Activated naive CD8-positive, alpha-beta T cell (primary cell): Measurements from ENCODE around the gene LMF1.
A peak's percentile ranks its signal among the peaks of the same experiment; 100 is the strongest.

Source experiments
- H3K27ac Mint-ChIP-seq: one replicate; pipeline ENCODE4 v1.8.0; 2021; ENCODE audit warnings: mixed read lengths
- H3K27me3 Mint-ChIP-seq: one replicate; pipeline ENCODE4 v1.8.0; 2021; ENCODE audit warnings: mixed read lengths
- H3K36me3 Mint-ChIP-seq: one replicate; pipeline ENCODE4 v1.8.0; 2021; ENCODE audit warnings: mixed read lengths
- H3K4me1 Mint-ChIP-seq: one replicate; pipeline ENCODE4 v1.8.0; 2021; ENCODE audit warnings: low read depth, mixed read lengths
- H3K4me3 Mint-ChIP-seq: one replicate; pipeline ENCODE4 v1.8.0; 2021; ENCODE audit warnings: mild to moderate bottlenecking, mixed read lengths
- H3K9me3 Mint-ChIP-seq: one replicate; pipeline ENCODE4 v1.8.0; 2021; ENCODE audit warnings: low read depth, mixed read lengths

The LMF1 gene

GRCh38 chr16:1008085-1008484 lies 37.3 kb upstream of the LMF1 start:
- Mint-ChIP-seq H3K9me3 (no peaks in the 10 kb centered on the region), H3K4me3 (no peak overlapping the region), H3K4me1 (peaks cover 29% of the 10 kb centered on the region), H3K36me3 (no peaks in the 10 kb centered on the region), H3K27ac (no peak overlapping the region), H3K27me3 (no peaks in the 10 kb centered on the region)

- Mint-ChIP-seq H3K9me3 (no peaks in the 10 kb centered on the region), H3K36me3 (no peaks in the 10 kb centered on the region), H3K27ac (no peak overlapping the region), H3K4me3 (no peak overlapping the region), H3K27me3 (no peaks in the 10 kb centered on the region), H3K4me1 (peaks cover 36% of the 10 kb centered on the region)
Observed at GRCh38 chr16:1007284-1007850, 36.6 kb upstream of the LMF1 start.

- Mint-ChIP-seq H3K9me3 (no peaks in the 10 kb centered on the region), H3K27me3 (no peaks in the 10 kb centered on the region), H3K4me3 (no peak overlapping the region), H3K4me1 (peaks cover 39% of the 10 kb centered on the region), H3K36me3 (no peaks in the 10 kb centered on the region), H3K27ac (no peak overlapping the region)
Observed at GRCh38 chr16:1006781-1007180, 36.0 kb upstream of the LMF1 start.

GRCh38 chr16:1005286-1005685 lies 34.5 kb upstream of the LMF1 start:
- peaks cover 43% of the 10 kb centered on the region for H3K4me1 Mint-ChIP-seq
- H3K36me3 Mint-ChIP-seq: no peaks in the 10 kb centered on the region
- no peak overlapping the region for H3K4me3 Mint-ChIP-seq
- no peaks in the 10 kb centered on the region for H3K27me3 Mint-ChIP-seq
- peak overlapping the region; percentile 16 for H3K27ac Mint-ChIP-seq
- no peaks in the 10 kb centered on the region for H3K9me3 Mint-ChIP-seq

GRCh38 chr16:1003391-1004347 lies 32.9 kb upstream of the LMF1 start:
- Mint-ChIP-seq H3K36me3 (no peaks in the 10 kb centered on the region), H3K27me3 (no peaks in the 10 kb centered on the region), H3K4me1 (peaks cover 45% of the 10 kb centered on the region), H3K4me3 (peak overlapping the region; percentile 77), H3K9me3 (no peaks in the 10 kb centered on the region), H3K27ac (peak overlapping the region; percentile 88)

- H3K27ac Mint-ChIP-seq: peak overlapping the region; percentile 75
- H3K27me3 Mint-ChIP-seq: no peaks in the 10 kb centered on the region
- no peaks in the 10 kb centered on the region for H3K36me3 Mint-ChIP-seq
Observed at GRCh38 chr16:1002399-1003166, 31.8 kb upstream of the LMF1 start.

GRCh38 chr16:1001096-1001495 lies 30.3 kb upstream of the LMF1 start:
- no peaks in the 10 kb centered on the region for H3K9me3 Mint-ChIP-seq
- no peaks in the 10 kb centered on the region for H3K36me3 Mint-ChIP-seq
- H3K27me3 Mint-ChIP-seq: no peaks in the 10 kb centered on the region
- peaks cover 58% of the 10 kb centered on the region for H3K4me1 Mint-ChIP-seq
- H3K4me3 Mint-ChIP-seq: no peak overlapping the region
- no peak overlapping the region for H3K27ac Mint-ChIP-seq

More at GRCh38 chr16:1002399-1003166, 31.8 kb upstream of the LMF1 start:
- no peaks in the 10 kb centered on the region for H3K9me3 Mint-ChIP-seq
- peak overlapping the region; percentile 32 for H3K4me3 Mint-ChIP-seq
- H3K4me1 Mint-ChIP-seq: peaks cover 53% of the 10 kb centered on the region

- Mint-ChIP-seq H3K4me3 (no peak overlapping the region), H3K36me3 (no peaks in the 10 kb centered on the region)
Observed at GRCh38 chr16:1000608-1001007, 29.8 kb upstream of the LMF1 start.

GRCh38 chr16:999677-1000076 lies 28.9 kb upstream of the LMF1 start:
- H3K4me1 Mint-ChIP-seq: peaks cover 57% of the 10 kb centered on the region
- no peak overlapping the region for H3K27ac Mint-ChIP-seq
- no peak overlapping the region for H3K4me3 Mint-ChIP-seq
- H3K36me3 Mint-ChIP-seq: peaks cover 3% of the 10 kb centered on the region
- H3K9me3 Mint-ChIP-seq: peaks cover 4% of the 10 kb centered on the region
- no peaks in the 10 kb centered on the region for H3K27me3 Mint-ChIP-seq

More at GRCh38 chr16:1000608-1001007, 29.8 kb upstream of the LMF1 start:
- peaks cover 58% of the 10 kb centered on the region for H3K4me1 Mint-ChIP-seq
- H3K27ac Mint-ChIP-seq: no peak overlapping the region
- no peaks in the 10 kb centered on the region for H3K27me3 Mint-ChIP-seq
- no peaks in the 10 kb centered on the region for H3K9me3 Mint-ChIP-seq

- no peak overlapping the region for H3K27ac Mint-ChIP-seq
- peak overlapping the region; percentile 23 for H3K4me3 Mint-ChIP-seq
- peaks cover 49% of the 10 kb centered on the region for H3K4me1 Mint-ChIP-seq
- peaks cover 3% of the 10 kb centered on the region for H3K36me3 Mint-ChIP-seq
- peaks cover 4% of the 10 kb centered on the region for H3K9me3 Mint-ChIP-seq
- no peaks in the 10 kb centered on the region for H3K27me3 Mint-ChIP-seq
Observed at GRCh38 chr16:998615-999014, 27.8 kb upstream of the LMF1 start.

GRCh38 chr16:998211-998610 lies 27.4 kb upstream of the LMF1 start:
- Mint-ChIP-seq H3K27me3 (no peaks in the 10 kb centered on the region), H3K9me3 (peaks cover 4% of the 10 kb centered on the region), H3K27ac (peak overlapping the region; percentile 54), H3K36me3 (peaks cover 3% of the 10 kb centered on the region), H3K4me1 (peaks cover 47% of the 10 kb centered on the region), H3K4me3 (peak overlapping the region; percentile 79)

GRCh38 chr16:997440-998051 lies 26.8 kb upstream of the LMF1 start:
- Mint-ChIP-seq H3K27ac (peak overlapping the region; percentile 54), H3K4me1 (peaks cover 42% of the 10 kb centered on the region), H3K9me3 (peaks cover 4% of the 10 kb centered on the region), H3K36me3 (peaks cover 3% of the 10 kb centered on the region), H3K4me3 (peak overlapping the region; percentile 79), H3K27me3 (no peaks in the 10 kb centered on the region)

GRCh38 chr16:996681-997080 lies 25.9 kb upstream of the LMF1 start:
- peaks cover 38% of the 10 kb centered on the region for H3K4me1 Mint-ChIP-seq
- no peaks in the 10 kb centered on the region for H3K27me3 Mint-ChIP-seq
- peaks cover 3% of the 10 kb centered on the region for H3K36me3 Mint-ChIP-seq
- peak overlapping the region; percentile 61 for H3K27ac Mint-ChIP-seq
- H3K9me3 Mint-ChIP-seq: peaks cover 4% of the 10 kb centered on the region
- H3K4me3 Mint-ChIP-seq: peak overlapping the region; percentile 79

- Mint-ChIP-seq H3K4me1 (peaks cover 34% of the 10 kb centered on the region), H3K27me3 (no peaks in the 10 kb centered on the region), H3K9me3 (peaks cover 4% of the 10 kb centered on the region), H3K36me3 (peaks cover 3% of the 10 kb centered on the region), H3K27ac (peak overlapping the region; percentile 41), H3K4me3 (peak overlapping the region; percentile 65)
Observed at GRCh38 chr16:995783-996182, 25.0 kb upstream of the LMF1 start.
